ACC112 (cell line): ENCODE measurements around the gene JOSD2.

Experiments used
- H2AFZ ChIP-seq: fragments of 200-600 bp; sonication (generic); one replicate; pipeline ENCODE4 v1.6.0; 2017; ENCODE audit warnings: antibody characterized with exemption, low read length; ENCODE audit not compliant: unreplicated experiment
- H3K27ac ChIP-seq: fragments of 200-600 bp; sonication (generic); 2 replicates; pipeline ENCODE4 v1.5.1; 2014; ENCODE audit warnings: low read depth, mild to moderate bottlenecking, antibody characterized with exemption, low read length, moderate library complexity
- H3K27me3 ChIP-seq: fragments of 200-600 bp; sonication (generic); 2 replicates; pipeline ENCODE4 v1.6.1; 2014; ENCODE audit warnings: mild to moderate bottlenecking, antibody characterized with exemption, low read length, moderate library complexity, mixed read lengths; ENCODE audit not compliant: insufficient read depth
- H3K36me3 ChIP-seq: fragments of 200-600 bp; sonication (generic); 2 replicates; pipeline ENCODE4 v1.6.1; 2016; ENCODE audit warnings: mild to moderate bottlenecking, antibody characterized with exemption, low read length, moderate library complexity, mixed read lengths; ENCODE audit not compliant: insufficient read depth
- H3K4me1 ChIP-seq: fragments of 200-600 bp; sonication (generic); one replicate; pipeline ENCODE4 v1.6.1; 2016; ENCODE audit warnings: low read length, mixed read lengths; ENCODE audit not compliant: insufficient read depth, unreplicated experiment, control insufficient read depth
- H3K4me3 ChIP-seq: fragments of 200-600 bp; sonication (generic); 2 replicates; pipeline ENCODE4 v1.5.1; 2014; ENCODE audit warnings: mild to moderate bottlenecking, low read depth, low read length
- H3K79me2 ChIP-seq: fragments of 200-600 bp; sonication (generic); one replicate; pipeline ENCODE4 v1.6.0; 2016; ENCODE audit warnings: low read length; ENCODE audit not compliant: control insufficient read depth, unreplicated experiment, insufficient read depth

Gene JOSD2

GRCh38 chr19:50552540-50552939 is 41.5 kb upstream of the JOSD2 start:
- no peaks in the 10 kb centered on the region for H3K4me1 ChIP-seq
- H3K27me3 ChIP-seq, result peaks cover 21% of the 10 kb centered on the region
- no peak overlapping the region for H2AFZ ChIP-seq
- H3K27ac ChIP-seq, result no peak overlapping the region
- no peaks in the 10 kb centered on the region for H3K79me2 ChIP-seq
- no peaks in the 10 kb centered on the region for H3K36me3 ChIP-seq
- no peak overlapping the region for H3K4me3 ChIP-seq

GRCh38 chr19:50551715-50552187 is 40.8 kb upstream of the JOSD2 start:
- Histone ChIP-seq H2AFZ (no peak overlapping the region), H3K27me3 (peaks cover 21% of the 10 kb centered on the region), H3K4me1 (no peaks in the 10 kb centered on the region), H3K4me3 (no peak overlapping the region), H3K36me3 (no peaks in the 10 kb centered on the region), H3K79me2 (no peaks in the 10 kb centered on the region), H3K27ac (no peak overlapping the region)

- H3K79me2 ChIP-seq, result no peaks in the 10 kb centered on the region
- H3K36me3 ChIP-seq, result no peaks in the 10 kb centered on the region
- H3K4me1 ChIP-seq, result no peaks in the 10 kb centered on the region
- no peak overlapping the region for H3K27ac ChIP-seq
- peaks cover 21% of the 10 kb centered on the region for H3K27me3 ChIP-seq
- no peak overlapping the region for H3K4me3 ChIP-seq
- no peak overlapping the region for H2AFZ ChIP-seq
Measured at GRCh38 chr19:50551034-50551714, 40.2 kb upstream of the JOSD2 start.

- no peak overlapping the region for H3K4me3 ChIP-seq
- H3K27me3 ChIP-seq, result peaks cover 20% of the 10 kb centered on the region
Measured at GRCh38 chr19:50550594-50550966, 39.6 kb upstream of the JOSD2 start.

GRCh38 chr19:50549927-50550593 is 39.1 kb upstream of the JOSD2 start:
- Histone ChIP-seq H3K79me2 (no peaks in the 10 kb centered on the region), H3K27ac (no peak overlapping the region), H3K4me1 (no peaks in the 10 kb centered on the region), H2AFZ (no peak overlapping the region), H3K27me3 (peaks cover 15% of the 10 kb centered on the region), H3K4me3 (no peak overlapping the region), H3K36me3 (no peaks in the 10 kb centered on the region)

More at GRCh38 chr19:50550594-50550966, 39.6 kb upstream of the JOSD2 start:
- H2AFZ ChIP-seq, result no peak overlapping the region
- H3K79me2 ChIP-seq, result no peaks in the 10 kb centered on the region
- H3K36me3 ChIP-seq, result no peaks in the 10 kb centered on the region
- H3K4me1 ChIP-seq, result no peaks in the 10 kb centered on the region
- H3K27ac ChIP-seq, result no peak overlapping the region

GRCh38 chr19:50549059-50549926 is 38.3 kb upstream of the JOSD2 start:
- no peak overlapping the region for H3K4me3 ChIP-seq

GRCh38 chr19:50548191-50549058 is 37.4 kb upstream of the JOSD2 start:
- H3K36me3 ChIP-seq, result no peaks in the 10 kb centered on the region

More at GRCh38 chr19:50549059-50549926, 38.3 kb upstream of the JOSD2 start:
- H3K27me3 ChIP-seq, result peaks cover 13% of the 10 kb centered on the region
- H2AFZ ChIP-seq, result no peak overlapping the region
- H3K36me3 ChIP-seq, result no peaks in the 10 kb centered on the region
- no peaks in the 10 kb centered on the region for H3K4me1 ChIP-seq
- H3K27ac ChIP-seq, result no peak overlapping the region
- H3K79me2 ChIP-seq, result no peaks in the 10 kb centered on the region

GRCh38 chr19:50547385-50548190 is 36.6 kb upstream of the JOSD2 start:
- Histone ChIP-seq H3K4me3 (no peak overlapping the region), H3K4me1 (no peaks in the 10 kb centered on the region), H3K27ac (no peak overlapping the region), H2AFZ (no peak overlapping the region), H3K27me3 (peaks cover 13% of the 10 kb centered on the region), H3K79me2 (no peaks in the 10 kb centered on the region), H3K36me3 (no peaks in the 10 kb centered on the region)

More at GRCh38 chr19:50548191-50549058, 37.4 kb upstream of the JOSD2 start:
- H3K79me2 ChIP-seq, result no peaks in the 10 kb centered on the region
- no peak overlapping the region for H3K4me3 ChIP-seq
- peaks cover 13% of the 10 kb centered on the region for H3K27me3 ChIP-seq
- H2AFZ ChIP-seq, result no peak overlapping the region
- H3K4me1 ChIP-seq, result no peaks in the 10 kb centered on the region
- no peak overlapping the region for H3K27ac ChIP-seq

GRCh38 chr19:50546527-50547221 is 35.7 kb upstream of the JOSD2 start:
- Histone ChIP-seq H3K79me2 (no peaks in the 10 kb centered on the region), H3K4me3 (no peak overlapping the region), H3K4me1 (no peaks in the 10 kb centered on the region), H3K36me3 (no peaks in the 10 kb centered on the region), H3K27ac (no peak overlapping the region), H3K27me3 (peaks cover 7% of the 10 kb centered on the region), H2AFZ (no peak overlapping the region)
